GM12872 (cell line): ENCODE results near the gene RALGPS1.

ENCODE experiments used
- CTCF ChIP-seq: IDR thresholded peaks from 3 replicates; pipeline ENCODE4 v1.5.1; 2011; ENCODE audit warnings: low read depth, mild to moderate bottlenecking, low read length, moderate library complexity; ENCODE audit not compliant: insufficient read depth

The RALGPS1 gene

GRCh38 chr9:127117801-127118200, 203.2 kb downstream of the RALGPS1 start:
- no peak for TF ChIP-seq CTCF

GRCh38 chr9:127118597-127119319, 204.2 kb downstream of the RALGPS1 start:
- no peak for TF ChIP-seq CTCF

GRCh38 chr9:127119320-127119709, 204.7 kb downstream of the RALGPS1 start:
- TF ChIP-seq CTCF: no peak

- TF ChIP-seq CTCF: no peak
These were observed 207.1 kb downstream of the RALGPS1 start for GRCh38 chr9:127121628-127122175.

- no peak for TF ChIP-seq CTCF
These were observed 207.8 kb downstream of the RALGPS1 start, which contains the start of gene ANGPTL2 for GRCh38 chr9:127122176-127123063. Gene ANGPTL2, minus strand, starts transcription at chr9:127122635. Its CDS starts 13,904 bp downstream, at chr9:127108731.

GRCh38 chr9:127123064-127123890, 208.7 kb downstream of the RALGPS1 start:
- no peak for TF ChIP-seq CTCF
